GM18858 (cell line): ENCODE results near the gene RAET1E.
"Not testable (repeated sequence)": the region's sequence is repeated elsewhere in the genome, so short reads cannot be mapped to it uniquely, and the experiment has no call there.

Experiments used
- ATAC-seq: cut with Tn5 transposase; IDR thresholded peaks from one replicate; pipeline ENCODE4 v1.9.1; 2021; ENCODE audit not compliant: unreplicated experiment

Gene RAET1E

GRCh38 chr6:149862922-149863697, 34.8 kb downstream of the RAET1E start:
- no peak for ATAC-seq

GRCh38 chr6:149862424-149862738, 35.5 kb downstream of the RAET1E start:
- ATAC-seq, result not testable (repeated sequence)

GRCh38 chr6:149861603-149862423, 36.1 kb downstream of the RAET1E start:
- ATAC-seq, result no peak

- no peak for ATAC-seq
Observed at GRCh38 chr6:149860834-149861602, 36.9 kb downstream of the RAET1E start.

- ATAC-seq, result no peak
Observed at GRCh38 chr6:149860513-149860833, 37.4 kb downstream of the RAET1E start.

GRCh38 chr6:149859938-149860337, 38.0 kb downstream of the RAET1E start:
- ATAC-seq, result no peak

- no peak for ATAC-seq
Observed at GRCh38 chr6:149859368-149859767, 38.5 kb downstream of the RAET1E start.

- no peak for ATAC-seq
Observed at GRCh38 chr6:149857541-149857940, 40.4 kb downstream of the RAET1E start.

- ATAC-seq, result no peak
Observed at GRCh38 chr6:149856256-149856994, 41.5 kb downstream of the RAET1E start.

- ATAC-seq, result no peak
Observed at GRCh38 chr6:149855741-149856140, 42.2 kb downstream of the RAET1E start.

GRCh38 chr6:149855040-149855654, 42.8 kb downstream of the RAET1E start:
- no peak for ATAC-seq

- ATAC-seq, result no peak
Observed at GRCh38 chr6:149854532-149854931, 43.4 kb downstream of the RAET1E start.

GRCh38 chr6:149854017-149854416, 43.9 kb downstream of the RAET1E start:
- ATAC-seq, result not testable (repeated sequence)

- no peak for ATAC-seq
Observed at GRCh38 chr6:149852881-149853280, 45.0 kb downstream of the RAET1E start.

GRCh38 chr6:149852180-149852579, 45.7 kb downstream of the RAET1E start:
- peak; percentile 55 for ATAC-seq

- no peak for ATAC-seq
Observed at GRCh38 chr6:149851461-149852110, 46.3 kb downstream of the RAET1E start.

- not testable (repeated sequence) for ATAC-seq
Observed at GRCh38 chr6:149848343-149848742, 49.6 kb downstream of the RAET1E start.
